ENCODE measurements around the gene RAB5IF. TPM values are rescaled to one million over a fixed set of nuclear protein-coding genes. Genes with fewer than 3 reads are reported as not detected.

The RAB5IF gene
- total and polyA plus RNA-seq, 2 of the 13 experiments (the other 11 are each of a cell fraction or from before 2014, with no cell fraction given) = 261 to 305 TPM

DNA sequence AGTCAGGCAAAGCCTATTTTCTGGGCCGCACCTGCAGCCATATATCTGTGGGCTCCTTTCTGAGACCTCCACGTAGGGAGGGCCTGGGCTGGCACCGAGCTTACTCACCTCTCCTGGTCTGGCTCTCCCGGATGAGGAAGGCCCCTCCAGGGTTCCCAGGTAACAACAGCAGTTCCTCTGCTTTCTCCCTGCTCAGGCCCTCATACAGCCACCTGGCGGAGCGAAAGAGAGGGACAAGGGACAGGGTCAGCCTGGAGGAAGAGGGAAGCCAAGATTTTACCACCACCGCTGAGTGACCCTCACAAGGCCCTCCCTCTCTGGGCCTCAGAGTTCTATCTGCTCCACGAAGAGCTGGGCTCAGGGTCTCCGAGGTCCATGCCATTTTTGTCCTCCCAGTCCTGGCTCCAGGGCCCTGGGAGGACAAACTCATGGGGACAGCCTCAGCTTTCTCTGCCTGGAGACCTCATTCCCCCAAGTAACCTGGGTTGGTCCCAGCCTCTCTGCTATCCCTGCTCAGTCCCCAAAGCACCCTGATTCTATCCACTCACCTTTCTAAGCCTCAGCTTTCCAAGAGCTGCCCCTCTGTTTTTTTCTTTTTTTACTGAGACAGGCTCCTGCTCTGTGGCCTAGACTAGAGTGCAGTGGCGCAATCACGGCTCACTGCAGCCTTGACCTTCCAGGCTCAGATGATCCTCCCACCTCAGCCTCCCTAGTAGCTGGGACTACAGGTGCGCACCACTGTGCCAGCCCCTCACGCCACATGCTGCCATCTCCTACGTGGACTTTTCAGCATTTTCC lies 27.1 kb downstream of the RAB5IF start (continued):
- TF ChIP-seq, protein P1, sequence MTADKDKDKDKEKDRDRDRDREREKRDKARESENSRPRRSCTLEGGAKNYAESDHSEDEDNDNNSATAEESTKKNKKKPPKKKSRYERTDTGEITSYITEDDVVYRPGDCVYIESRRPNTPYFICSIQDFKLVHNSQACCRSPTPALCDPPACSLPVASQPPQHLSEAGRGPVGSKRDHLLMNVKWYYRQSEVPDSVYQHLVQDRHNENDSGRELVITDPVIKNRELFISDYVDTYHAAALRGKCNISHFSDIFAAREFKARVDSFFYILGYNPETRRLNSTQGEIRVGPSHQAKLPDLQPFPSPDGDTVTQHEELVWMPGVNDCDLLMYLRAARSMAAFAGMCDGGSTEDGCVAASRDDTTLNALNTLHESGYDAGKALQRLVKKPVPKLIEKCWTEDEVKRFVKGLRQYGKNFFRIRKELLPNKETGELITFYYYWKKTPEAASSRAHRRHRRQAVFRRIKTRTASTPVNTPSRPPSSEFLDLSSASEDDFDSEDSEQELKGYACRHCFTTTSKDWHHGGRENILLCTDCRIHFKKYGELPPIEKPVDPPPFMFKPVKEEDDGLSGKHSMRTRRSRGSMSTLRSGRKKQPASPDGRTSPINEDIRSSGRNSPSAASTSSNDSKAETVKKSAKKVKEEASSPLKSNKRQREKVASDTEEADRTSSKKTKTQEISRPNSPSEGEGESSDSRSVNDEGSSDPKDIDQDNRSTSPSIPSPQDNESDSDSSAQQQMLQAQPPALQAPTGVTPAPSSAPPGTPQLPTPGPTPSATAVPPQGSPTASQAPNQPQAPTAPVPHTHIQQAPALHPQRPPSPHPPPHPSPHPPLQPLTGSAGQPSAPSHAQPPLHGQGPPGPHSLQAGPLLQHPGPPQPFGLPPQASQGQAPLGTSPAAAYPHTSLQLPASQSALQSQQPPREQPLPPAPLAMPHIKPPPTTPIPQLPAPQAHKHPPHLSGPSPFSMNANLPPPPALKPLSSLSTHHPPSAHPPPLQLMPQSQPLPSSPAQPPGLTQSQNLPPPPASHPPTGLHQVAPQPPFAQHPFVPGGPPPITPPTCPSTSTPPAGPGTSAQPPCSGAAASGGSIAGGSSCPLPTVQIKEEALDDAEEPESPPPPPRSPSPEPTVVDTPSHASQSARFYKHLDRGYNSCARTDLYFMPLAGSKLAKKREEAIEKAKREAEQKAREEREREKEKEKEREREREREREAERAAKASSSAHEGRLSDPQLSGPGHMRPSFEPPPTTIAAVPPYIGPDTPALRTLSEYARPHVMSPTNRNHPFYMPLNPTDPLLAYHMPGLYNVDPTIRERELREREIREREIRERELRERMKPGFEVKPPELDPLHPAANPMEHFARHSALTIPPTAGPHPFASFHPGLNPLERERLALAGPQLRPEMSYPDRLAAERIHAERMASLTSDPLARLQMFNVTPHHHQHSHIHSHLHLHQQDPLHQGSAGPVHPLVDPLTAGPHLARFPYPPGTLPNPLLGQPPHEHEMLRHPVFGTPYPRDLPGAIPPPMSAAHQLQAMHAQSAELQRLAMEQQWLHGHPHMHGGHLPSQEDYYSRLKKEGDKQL (CRISPR knock-in tag; IDR thresholded peaks at IDR 0.05; ENCODE audit: low read depth) = no peak
- TF ChIP-seq MIER3 (CRISPR knock-in tag; IDR thresholded peaks at IDR 0.05; ENCODE audit: borderline replicate concordance) (peak; percentile 63; the same call in 1 of the 2 replicates), SRSF9 (IDR thresholded peaks at IDR 0.05; ENCODE audit: borderline replicate concordance, insufficient read depth, low read depth, low read length, poor library complexity, severe bottlenecking) (no peak), ADNP (CRISPR knock-in tag; IDR thresholded peaks at IDR 0.05) (peak; percentile 86), ZNF674 (CRISPR knock-in tag; IDR thresholded peaks at IDR 0.05; ENCODE audit: low read depth) (no peak), POLR2A (IDR thresholded peaks at IDR 0.05; ENCODE audit: insufficient read depth in 1 of 2, low read depth in 2 of 2, low read length in 2 of 2) (peak; percentile 23 to 62; a peak in 1 of 4 replicates), MEIS2 (CRISPR knock-in tag; IDR thresholded peaks at IDR 0.05) (no peak; the same call in 1 of the 2 replicates), HDAC1 (CRISPR knock-in tag; IDR thresholded peaks at IDR 0.05) (peak; percentile 62), ZNF773 (CRISPR knock-in tag; IDR thresholded peaks at IDR 0.05; ENCODE audit: borderline replicate concordance) (no peak), ARID2 (CRISPR knock-in tag; IDR thresholded peaks at IDR 0.05; ENCODE audit: borderline replicate concordance) (no peak)
- TF ChIP-seq, protein P2, sequence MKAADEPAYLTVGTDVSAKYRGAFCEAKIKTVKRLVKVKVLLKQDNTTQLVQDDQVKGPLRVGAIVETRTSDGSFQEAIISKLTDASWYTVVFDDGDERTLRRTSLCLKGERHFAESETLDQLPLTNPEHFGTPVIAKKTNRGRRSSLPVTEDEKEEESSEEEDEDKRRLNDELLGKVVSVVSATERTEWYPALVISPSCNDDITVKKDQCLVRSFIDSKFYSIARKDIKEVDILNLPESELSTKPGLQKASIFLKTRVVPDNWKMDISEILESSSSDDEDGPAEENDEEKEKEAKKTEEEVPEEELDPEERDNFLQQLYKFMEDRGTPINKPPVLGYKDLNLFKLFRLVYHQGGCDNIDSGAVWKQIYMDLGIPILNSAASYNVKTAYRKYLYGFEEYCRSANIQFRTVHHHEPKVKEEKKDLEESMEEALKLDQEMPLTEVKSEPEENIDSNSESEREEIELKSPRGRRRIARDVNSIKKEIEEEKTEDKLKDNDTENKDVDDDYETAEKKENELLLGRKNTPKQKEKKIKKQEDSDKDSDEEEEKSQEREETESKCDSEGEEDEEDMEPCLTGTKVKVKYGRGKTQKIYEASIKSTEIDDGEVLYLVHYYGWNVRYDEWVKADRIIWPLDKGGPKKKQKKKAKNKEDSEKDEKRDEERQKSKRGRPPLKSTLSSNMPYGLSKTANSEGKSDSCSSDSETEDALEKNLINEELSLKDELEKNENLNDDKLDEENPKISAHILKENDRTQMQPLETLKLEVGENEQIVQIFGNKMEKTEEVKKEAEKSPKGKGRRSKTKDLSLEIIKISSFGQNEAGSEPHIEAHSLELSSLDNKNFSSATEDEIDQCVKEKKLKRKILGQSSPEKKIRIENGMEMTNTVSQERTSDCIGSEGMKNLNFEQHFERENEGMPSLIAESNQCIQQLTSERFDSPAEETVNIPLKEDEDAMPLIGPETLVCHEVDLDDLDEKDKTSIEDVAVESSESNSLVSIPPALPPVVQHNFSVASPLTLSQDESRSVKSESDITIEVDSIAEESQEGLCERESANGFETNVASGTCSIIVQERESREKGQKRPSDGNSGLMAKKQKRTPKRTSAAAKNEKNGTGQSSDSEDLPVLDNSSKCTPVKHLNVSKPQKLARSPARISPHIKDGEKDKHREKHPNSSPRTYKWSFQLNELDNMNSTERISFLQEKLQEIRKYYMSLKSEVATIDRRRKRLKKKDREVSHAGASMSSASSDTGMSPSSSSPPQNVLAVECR (CRISPR knock-in tag; IDR thresholded peaks at IDR 0.05; ENCODE audit: borderline replicate concordance) = peak; percentile 74
- TF ChIP-seq, protein P3, sequence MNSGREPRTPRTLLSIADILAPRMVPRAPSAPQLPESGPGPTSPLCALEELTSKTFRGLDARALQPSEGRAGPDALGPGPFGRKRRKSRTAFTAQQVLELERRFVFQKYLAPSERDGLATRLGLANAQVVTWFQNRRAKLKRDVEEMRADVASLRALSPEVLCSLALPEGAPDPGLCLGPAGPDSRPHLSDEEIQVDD (CRISPR knock-in tag; IDR thresholded peaks at IDR 0.05; ENCODE audit: borderline replicate concordance) = no peak
- TF ChIP-seq, protein P4, sequence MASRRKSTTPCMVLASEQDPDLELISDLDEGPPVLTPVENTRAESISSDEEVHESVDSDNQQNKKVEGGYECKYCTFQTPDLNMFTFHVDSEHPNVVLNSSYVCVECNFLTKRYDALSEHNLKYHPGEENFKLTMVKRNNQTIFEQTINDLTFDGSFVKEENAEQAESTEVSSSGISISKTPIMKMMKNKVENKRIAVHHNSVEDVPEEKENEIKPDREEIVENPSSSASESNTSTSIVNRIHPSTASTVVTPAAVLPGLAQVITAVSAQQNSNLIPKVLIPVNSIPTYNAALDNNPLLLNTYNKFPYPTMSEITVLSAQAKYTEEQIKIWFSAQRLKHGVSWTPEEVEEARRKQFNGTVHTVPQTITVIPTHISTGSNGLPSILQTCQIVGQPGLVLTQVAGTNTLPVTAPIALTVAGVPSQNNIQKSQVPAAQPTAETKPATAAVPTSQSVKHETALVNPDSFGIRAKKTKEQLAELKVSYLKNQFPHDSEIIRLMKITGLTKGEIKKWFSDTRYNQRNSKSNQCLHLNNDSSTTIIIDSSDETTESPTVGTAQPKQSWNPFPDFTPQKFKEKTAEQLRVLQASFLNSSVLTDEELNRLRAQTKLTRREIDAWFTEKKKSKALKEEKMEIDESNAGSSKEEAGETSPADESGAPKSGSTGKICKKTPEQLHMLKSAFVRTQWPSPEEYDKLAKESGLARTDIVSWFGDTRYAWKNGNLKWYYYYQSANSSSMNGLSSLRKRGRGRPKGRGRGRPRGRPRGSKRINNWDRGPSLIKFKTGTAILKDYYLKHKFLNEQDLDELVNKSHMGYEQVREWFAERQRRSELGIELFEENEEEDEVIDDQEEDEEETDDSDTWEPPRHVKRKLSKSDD (CRISPR knock-in tag; IDR thresholded peaks at IDR 0.05; ENCODE audit: low read depth) = 0 out of 2 replicates have a peak, but pooled peaks have one; percentile 30

Data from HepG2 (cell line).